Stimulated activated naive CD4-positive, alpha-beta T cell treated with Interleukin-2 at 50 U/mL for 16 hours (primary cell): ENCODE results near the gene ZNF35.

ENCODE experiments used
- DNase-seq: peaks from one replicate; lab custom pipeline; 2025; lab: John Stamatoyannopoulos, UW

Gene ZNF35

GRCh38 chr3:44685128-44685800 is 36.7 kb downstream of the ZNF35 start:
- DNase-seq = peak; percentile 4

- DNase-seq = no peak
Measured at GRCh38 chr3:44687898-44688297, 39.4 kb downstream of the ZNF35 start.
